Hepatocyte (in vitro differentiated cells): ENCODE results near the gene CBLN3. TPM values are rescaled to one million over a fixed set of nuclear protein-coding genes. Genes with fewer than 3 reads are reported as not detected.

ENCODE experiments used
- DNase-seq: peaks from one replicate; pipeline ENCODE4 v3.0.0-alpha.2; 2016; ENCODE audit warnings: low spot score
- H2AFZ ChIP-seq: fragments of 200-600 bp; sonication (generic); 2 replicates; pipeline ENCODE4 v1.6.0; 2016; ENCODE audit warnings: antibody characterized with exemption, mild to moderate bottlenecking
- H3K27ac ChIP-seq: fragments of 200-600 bp; sonication (generic); 2 replicates; pipeline ENCODE4 v1.5.1; 2016; ENCODE audit warnings: mild to moderate bottlenecking
- H3K27me3 ChIP-seq: fragments of 200-600 bp; sonication (generic); 2 replicates; pipeline ENCODE4 v1.6.1; 2016
- H3K36me3 ChIP-seq: fragments of 200-600 bp; sonication (generic); replicated peaks from 2 replicates; pipeline ENCODE4 v1.5.1; 2016; ENCODE audit warnings: low read depth; ENCODE audit not compliant: insufficient read depth
- H3K4me1 ChIP-seq: fragments of 200-600 bp; sonication (generic); 2 replicates; pipeline ENCODE4 v1.5.1; 2016; ENCODE audit warnings: mild to moderate bottlenecking, moderate library complexity; ENCODE audit not compliant: insufficient read depth
- H3K4me2 ChIP-seq: fragments of 200-600 bp; sonication (generic); 2 replicates; pipeline ENCODE4 v1.6.0; 2016
- H3K4me3 ChIP-seq: fragments of 200-600 bp; sonication (generic); 2 replicates; pipeline ENCODE4 v1.5.1; 2016; ENCODE audit warnings: mild to moderate bottlenecking
- H3K79me2 ChIP-seq: fragments of 200-600 bp; sonication (generic); 2 replicates; pipeline ENCODE4 v1.6.0; 2017; ENCODE audit warnings: mild to moderate bottlenecking
- H3K9me2 ChIP-seq: fragments of 200-600 bp; sonication (generic); replicated peaks from 2 replicates; pipeline ENCODE4 v1.6.0; 2017; ENCODE audit warnings: mild to moderate bottlenecking; ENCODE audit not compliant: insufficient read depth
- H3K9me3 ChIP-seq: fragments of 200-600 bp; sonication (generic); 2 replicates; pipeline ENCODE4 v1.5.1; 2016; ENCODE audit warnings: low read depth, mild to moderate bottlenecking
- H4K20me1 ChIP-seq: fragments of 200-600 bp; sonication (generic); 2 replicates; pipeline ENCODE4 v1.6.0; 2016; ENCODE audit warnings: mild to moderate bottlenecking; ENCODE audit not compliant: insufficient read depth, poor library complexity, severe bottlenecking
- CTCF ChIP-seq: fragments of 200-600 bp; sonication (generic); IDR thresholded peaks from 2 replicates; pipeline ENCODE4 v1.5.1; 2016; ENCODE audit warnings: antibody characterized with exemption, mild to moderate bottlenecking; ENCODE audit not compliant: poor library complexity
- EZH2 ChIP-seq: fragments of 200-600 bp; sonication (generic); IDR thresholded peaks from 2 replicates; pipeline ENCODE4 v1.6.1; 2016; ENCODE audit warnings: antibody characterized with exemption, mild to moderate bottlenecking, borderline replicate concordance
- EZH2phosphoT487 ChIP-seq: fragments of 200-600 bp; sonication (generic); IDR thresholded peaks from one replicate; pipeline ENCODE4 v1.6.1; 2018; ENCODE audit warnings: antibody characterized with exemption, mild to moderate bottlenecking, low read depth, moderate library complexity; ENCODE audit not compliant: unreplicated experiment, severe bottlenecking
- WGBS: methylation state at CpG from one replicate; pipeline ENCODE4 v1.1.6; 2016; ENCODE audit warnings: low lambda C conversion rate; ENCODE audit errors: missing lambda C conversion rate; 5-methylcytosine and 5-hydroxymethylcytosine counted together
- polyA plus RNA-seq: library from polyadenylated mRNA; unstranded; fragments of >200 nt; fragmentation: Nextera tagmentation; extraction: Ambion mirVana; gene quantifications from 2 replicates; pipeline ENCODE4 v1.2.1, GENCODE V29; 2016
- total RNA-seq: library from RNA; depleted of rRNA; stranded (reverse); fragments of >200 nt; gene quantifications from 2 replicates; pipeline ENCODE4 v1.2.3, GENCODE V29; 2014

The CBLN3 gene
- total and polyA plus RNA-seq, 2 experiments from 2014 or later, result 0.99 to 2.2 TPM

- peaks cover 29% of the 10 kb centered on the region for H3K79me2 ChIP-seq
- H3K27ac ChIP-seq, result no peak overlapping the region
- DNase-seq, result peak; percentile 74
- H4K20me1 ChIP-seq, result peaks cover 19% of the 10 kb centered on the region
- H3K36me3 ChIP-seq, result no peaks in the 10 kb centered on the region
- H3K4me3 ChIP-seq, result no peak overlapping the region
- WGBS, result 68% methylated on average over 5 of the region's 5 CpGs
- peaks cover 8% of the 10 kb centered on the region for H3K4me1 ChIP-seq
- no peaks in the 10 kb centered on the region for H3K9me3 ChIP-seq
- no peak overlapping the region for H2AFZ ChIP-seq
- no peaks in the 10 kb centered on the region for H3K27me3 ChIP-seq
- H3K9me2 ChIP-seq, result no peaks in the 10 kb centered on the region
- peak; percentile 80 for TF ChIP-seq CTCF
- TF ChIP-seq EZH2phosphoT487, result no peak
- H3K4me2 ChIP-seq, result no peak overlapping the region
Measured at GRCh38 chr14:24436355-24437019, 7.0 kb upstream of the CBLN3 start.

- WGBS, result 74% methylated on average over 6 of the region's 6 CpGs
- Histone ChIP-seq H3K9me3 (no peaks in the 10 kb centered on the region), H3K4me2 (no peak overlapping the region), H4K20me1 (peaks cover 24% of the 10 kb centered on the region), H3K27me3 (no peaks in the 10 kb centered on the region), H3K4me3 (no peak overlapping the region), H3K4me1 (peaks cover 10% of the 10 kb centered on the region), H3K79me2 (peaks cover 29% of the 10 kb centered on the region), H2AFZ (no peak overlapping the region), H3K9me2 (no peaks in the 10 kb centered on the region), H3K27ac (no peak overlapping the region), H3K36me3 (no peaks in the 10 kb centered on the region)
- TF ChIP-seq EZH2, result no peak
- TF ChIP-seq EZH2phosphoT487, result no peak
- no peak for TF ChIP-seq CTCF
- no peak for DNase-seq
Measured at GRCh38 chr14:24435998-24436354, 6.5 kb upstream of the CBLN3 start.

GRCh38 chr14:24435192-24435810 lies 5.8 kb upstream of the CBLN3 start:
- WGBS, result 88% methylated on average over 2 of the region's 2 CpGs

More at GRCh38 chr14:24435192-24435810, 5.8 kb upstream of the CBLN3 start:
- Histone ChIP-seq H3K9me3 (no peaks in the 10 kb centered on the region), H4K20me1 (peaks cover 22% of the 10 kb centered on the region), H3K9me2 (no peaks in the 10 kb centered on the region), H3K79me2 (peaks cover 31% of the 10 kb centered on the region), H2AFZ (no peak overlapping the region), H3K27me3 (no peaks in the 10 kb centered on the region), H3K36me3 (no peaks in the 10 kb centered on the region), H3K27ac (no peak overlapping the region), H3K4me2 (no peak overlapping the region), H3K4me1 (peaks cover 11% of the 10 kb centered on the region), H3K4me3 (no peak overlapping the region)
- DNase-seq, result no peak
- TF ChIP-seq EZH2, result no peak
- TF ChIP-seq CTCF, result no peak
- TF ChIP-seq EZH2phosphoT487, result no peak
